ENCODE measurements around the gene LRMDA. TPM values are rescaled to one million over a fixed set of nuclear protein-coding genes. Genes with fewer than 3 reads are reported as not detected.

LRMDA gene
- total RNA-seq, 4 donors from 2014 or later: 0.76 to 6.4 (median 1.3) TPM

DNA sequence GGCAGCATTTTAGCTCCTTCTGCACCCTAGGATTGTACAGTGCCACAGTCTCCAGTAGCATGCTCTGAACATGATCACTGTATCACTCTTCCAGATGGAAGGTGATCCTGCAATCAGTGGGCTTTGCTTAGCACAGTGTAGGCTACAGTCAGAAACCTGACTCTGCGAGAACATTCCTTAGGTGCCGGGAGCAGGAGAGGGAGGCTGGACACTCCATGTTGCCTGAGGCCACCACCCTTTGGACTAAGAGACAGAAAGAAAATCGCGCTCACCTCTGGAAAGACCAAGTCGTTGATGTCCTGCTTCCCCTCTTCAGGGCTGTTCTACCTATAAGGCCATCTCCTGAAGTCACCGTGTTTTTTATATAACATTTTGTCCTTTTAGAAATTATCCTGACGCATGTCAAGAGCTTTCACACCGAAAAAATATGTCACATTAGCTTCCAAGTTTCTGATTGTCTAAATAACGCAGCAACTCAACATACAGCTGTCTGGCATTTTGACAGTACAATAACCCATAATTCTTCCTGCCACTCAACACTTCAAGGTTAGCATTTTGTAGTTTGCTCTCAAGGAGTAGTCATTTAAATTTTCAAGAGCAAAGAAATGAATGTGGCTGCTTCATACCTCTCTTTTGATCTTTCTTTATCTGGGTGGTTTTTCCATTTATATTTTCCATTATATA lies 563.1 kb downstream of the LRMDA start:
- TF ChIP-seq, protein P1, sequence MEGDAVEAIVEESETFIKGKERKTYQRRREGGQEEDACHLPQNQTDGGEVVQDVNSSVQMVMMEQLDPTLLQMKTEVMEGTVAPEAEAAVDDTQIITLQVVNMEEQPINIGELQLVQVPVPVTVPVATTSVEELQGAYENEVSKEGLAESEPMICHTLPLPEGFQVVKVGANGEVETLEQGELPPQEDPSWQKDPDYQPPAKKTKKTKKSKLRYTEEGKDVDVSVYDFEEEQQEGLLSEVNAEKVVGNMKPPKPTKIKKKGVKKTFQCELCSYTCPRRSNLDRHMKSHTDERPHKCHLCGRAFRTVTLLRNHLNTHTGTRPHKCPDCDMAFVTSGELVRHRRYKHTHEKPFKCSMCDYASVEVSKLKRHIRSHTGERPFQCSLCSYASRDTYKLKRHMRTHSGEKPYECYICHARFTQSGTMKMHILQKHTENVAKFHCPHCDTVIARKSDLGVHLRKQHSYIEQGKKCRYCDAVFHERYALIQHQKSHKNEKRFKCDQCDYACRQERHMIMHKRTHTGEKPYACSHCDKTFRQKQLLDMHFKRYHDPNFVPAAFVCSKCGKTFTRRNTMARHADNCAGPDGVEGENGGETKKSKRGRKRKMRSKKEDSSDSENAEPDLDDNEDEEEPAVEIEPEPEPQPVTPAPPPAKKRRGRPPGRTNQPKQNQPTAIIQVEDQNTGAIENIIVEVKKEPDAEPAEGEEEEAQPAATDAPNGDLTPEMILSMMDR (IDR thresholded peaks at IDR 0.05): no peak
- no peak for TF ChIP-seq POLR2A (IDR thresholded peaks at IDR 0.05)
- intact Hi-C loops (cut with DNase I; ENCODE audit: low total_unique reads): no loop called here
- no peak for DNase-seq (ENCODE audit: low spot score in 2 of 2)
- WGBS, 2 donors: 75 to 79% methylated on average over 9 of the region's 9 CpGs
- H3K4me3 ChIP-seq (ENCODE audit: low read depth, poor library complexity, severe bottlenecking): no peak overlapping the region

DNA sequence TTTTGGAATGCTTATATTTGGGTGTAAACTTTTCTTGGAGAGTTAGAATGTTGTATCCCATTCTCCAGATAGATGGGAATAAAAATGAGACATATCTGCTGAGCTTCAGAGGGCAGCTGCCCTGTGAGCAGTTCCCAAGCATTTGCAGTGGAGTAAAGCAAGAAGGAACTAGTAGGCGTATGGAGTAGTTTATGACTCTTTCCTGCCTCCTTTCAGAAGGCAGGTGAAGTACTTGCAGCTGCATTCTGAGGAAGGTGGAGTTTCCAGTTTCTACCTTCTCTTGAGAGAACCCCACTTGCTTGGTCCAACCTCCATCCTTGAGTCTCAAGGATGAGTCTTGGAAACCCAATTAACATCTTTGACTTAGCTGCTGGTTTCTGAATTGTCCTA lies 563.6 kb downstream of the LRMDA start:
- WGBS, 2 donors: 92 to 97% methylated on average over 1 of the region's 1 CpG
- intact Hi-C loops (cut with DNase I; ENCODE audit: low total_unique reads): no loop called here

DNA sequence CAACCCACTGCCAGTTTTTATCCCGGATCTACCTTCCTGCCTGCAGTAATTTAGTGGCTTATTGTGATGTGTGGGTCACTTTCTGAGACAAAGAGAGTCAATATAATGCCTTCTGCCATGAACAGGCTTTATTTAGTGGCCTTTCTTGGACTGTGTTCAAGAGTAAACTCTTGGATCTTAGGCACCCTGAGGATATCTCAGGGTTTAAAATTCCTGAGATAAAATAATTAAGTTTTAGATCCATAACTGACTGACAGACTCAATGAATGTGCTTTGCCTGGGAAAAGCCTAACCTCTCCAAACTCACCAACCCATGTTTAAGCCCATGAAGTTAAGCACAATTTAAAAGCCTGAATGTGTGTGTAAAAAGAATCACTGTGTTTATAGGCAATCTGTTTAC lies 564.3 kb downstream of the LRMDA start:
- WGBS, 2 donors: 63 to 69% methylated on average over 1 of the region's 1 CpG
- no peak overlapping the region for H3K4me3 ChIP-seq (ENCODE audit: low read depth, poor library complexity, severe bottlenecking)
- no peak for DNase-seq (ENCODE audit: low spot score in 2 of 2)
- TF ChIP-seq, protein P1 (IDR thresholded peaks at IDR 0.05): no peak
- intact Hi-C loops (cut with DNase I; ENCODE audit: low total_unique reads): no loop called here

More for the DNA sequence above, 563.6 kb downstream of the LRMDA start:
- H3K4me3 ChIP-seq (ENCODE audit: low read depth, poor library complexity, severe bottlenecking): no peak overlapping the region
- TF ChIP-seq, protein P1 (IDR thresholded peaks at IDR 0.05): no peak
- TF ChIP-seq POLR2A (IDR thresholded peaks at IDR 0.05): no peak
- no peak for DNase-seq (ENCODE audit: low spot score in 2 of 2)

DNA sequence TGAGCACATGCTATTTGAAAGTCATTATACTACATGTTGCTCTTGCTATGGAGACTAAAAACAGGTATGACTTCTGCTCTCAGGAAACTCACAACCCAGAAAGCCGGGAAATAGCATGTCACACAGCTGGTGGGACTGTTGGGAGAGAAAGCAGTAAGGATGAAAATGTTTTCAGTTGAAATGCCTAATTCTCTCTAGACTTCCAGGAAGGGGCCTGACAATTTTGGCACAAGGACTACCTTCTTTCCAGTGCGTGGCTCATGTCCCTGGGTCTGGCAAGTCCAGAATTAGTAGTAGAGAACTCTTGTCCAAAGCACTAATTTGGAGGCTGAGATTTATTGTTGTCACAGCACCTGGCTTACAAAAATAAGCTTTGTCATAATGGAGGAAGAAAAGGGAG lies 567.6 kb downstream of the LRMDA start:
- TF ChIP-seq, protein P1 (IDR thresholded peaks at IDR 0.05): no peak
- no peak for TF ChIP-seq POLR2A (IDR thresholded peaks at IDR 0.05)

DNA sequence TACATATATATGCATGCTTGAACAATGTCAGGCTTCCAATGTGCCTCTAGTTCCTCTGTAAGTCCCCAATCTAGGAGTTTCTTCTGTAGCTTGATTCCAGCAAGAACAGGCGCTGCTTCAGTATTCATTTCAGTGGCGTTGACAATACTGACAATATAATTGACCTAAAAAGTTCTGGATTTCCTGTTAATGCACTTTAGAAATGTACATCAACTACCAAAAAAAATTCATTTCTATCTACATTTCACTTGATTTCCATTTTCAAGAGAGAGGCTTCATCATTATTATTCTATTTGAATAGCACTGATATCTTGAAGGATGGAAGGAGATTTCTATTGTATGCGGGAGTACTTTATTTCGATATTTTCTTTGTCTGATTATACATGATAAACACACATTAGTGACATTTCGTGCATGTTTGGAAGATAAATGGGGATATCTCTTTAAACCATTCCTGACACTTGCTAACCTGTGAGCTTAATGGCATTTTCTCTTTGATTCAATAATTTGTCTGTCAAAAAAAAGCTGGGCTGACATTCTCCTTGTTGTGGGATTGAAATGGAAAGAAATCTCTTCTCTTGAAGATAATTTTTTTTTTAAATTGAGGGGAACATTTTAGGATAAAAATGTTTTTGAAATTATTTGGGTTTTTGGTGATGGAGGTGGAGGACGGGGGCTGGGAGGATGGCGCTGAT lies 568.2 kb downstream of the LRMDA start:
- intact Hi-C loops (cut with DNase I; ENCODE audit: low total_unique reads): no loop called here
- no peak for DNase-seq (ENCODE audit: low spot score in 2 of 2)
- no peak overlapping the region for H3K4me3 ChIP-seq (ENCODE audit: low read depth, poor library complexity, severe bottlenecking)
- TF ChIP-seq, protein P1 (IDR thresholded peaks at IDR 0.05): no peak
- no peak for TF ChIP-seq POLR2A (IDR thresholded peaks at IDR 0.05)
- 93 to 96% methylated on average over 7 of the region's 7 CpGs for WGBS, 2 donors

More for the DNA sequence above, 567.6 kb downstream of the LRMDA start:
- DNase-seq (ENCODE audit: low spot score in 2 of 2): no peak
- H3K4me3 ChIP-seq (ENCODE audit: low read depth, poor library complexity, severe bottlenecking): no peak overlapping the region
- WGBS, 2 donors: 67 to 71% methylated on average over 2 of the region's 2 CpGs
- intact Hi-C loops (cut with DNase I; ENCODE audit: low total_unique reads): no loop called here
